NB4 (cell line): Measurements from ENCODE around the gene JDP2.

Source experiments
- DNase-seq: peaks from one replicate; pipeline ENCODE4 v3.0.0; 2010; ENCODE audit warnings: low read depth
- H3K4me3 ChIP-seq: one replicate; pipeline ENCODE4 v1.5.1; 2011; ENCODE audit warnings: mild to moderate bottlenecking, low read depth, low read length, moderate library complexity
- CTCF ChIP-seq: IDR thresholded peaks from one replicate; pipeline ENCODE4 v1.5.1; 2012; ENCODE audit warnings: low read depth, low read length
- MAX ChIP-seq: IDR thresholded peaks from 2 replicates; pipeline ENCODE4 v1.6.1; 2011; ENCODE audit warnings: low read depth, low read length
- MYC ChIP-seq: IDR thresholded peaks from 2 replicates; pipeline ENCODE4 v1.6.1; 2011; ENCODE audit warnings: low read depth, low read length
- POLR2A ChIP-seq: IDR thresholded peaks from 2 replicates; pipeline ENCODE4 v1.6.1; 2011; ENCODE audit warnings: mild to moderate bottlenecking; ENCODE audit not compliant: insufficient read length; ENCODE audit errors: extremely low read depth

The JDP2 gene

GRCh38 chr14:75450381-75451276 lies 22.8 kb downstream of the JDP2 start:
- DNase-seq = no peak
- no peak for TF ChIP-seq POLR2A
- no peak for TF ChIP-seq MYC
- no peak for TF ChIP-seq CTCF
- TF ChIP-seq MAX = no peak
- no peak overlapping the region for H3K4me3 ChIP-seq

GRCh38 chr14:75452324-75452723 lies 24.5 kb downstream of the JDP2 start:
- TF ChIP-seq MAX (no peak), CTCF (no peak), MYC (no peak), POLR2A (no peak)
- no peak overlapping the region for H3K4me3 ChIP-seq
- no peak for DNase-seq

- no peak overlapping the region for H3K4me3 ChIP-seq
- no peak for TF ChIP-seq MYC
- TF ChIP-seq MAX = no peak
- TF ChIP-seq POLR2A = no peak
- TF ChIP-seq CTCF = no peak
- DNase-seq = peak; percentile 86
These were observed 25.3 kb downstream of the JDP2 start for GRCh38 chr14:75452900-75453816.

- DNase-seq = peak; percentile 28
- TF ChIP-seq MYC (no peak), CTCF (peak; percentile 4)
- no peak overlapping the region for H3K4me3 ChIP-seq
These were observed 26.1 kb downstream of the JDP2 start for GRCh38 chr14:75453817-75454434.

GRCh38 chr14:75454963-75455546 lies 27.2 kb downstream of the JDP2 start:
- DNase-seq = peak; percentile 77
- no peak overlapping the region for H3K4me3 ChIP-seq
- TF ChIP-seq MYC (no peak), MAX (no peak), POLR2A (no peak), CTCF (no peak)
